Tibial artery (tissue), 4 donors: ENCODE measurements around the gene ENTPD7.
A peak's percentile ranks its signal among the peaks of the same experiment; 100 is the strongest.

Source experiments
- DNase-seq, 2 donors: peaks; one replicate each; pipeline ENCODE4 v3.0.0-alpha.2; 2019
- H3K27ac ChIP-seq, 2 donors: fragments of 200-600 bp; sonication (generic) in 1 of 2; 1 replicate in 1 of 2; 2 replicates in 1 of 2; pipeline ENCODE4 v1.5.1; 2018 to 2019; ENCODE audit warnings: mild to moderate bottlenecking in 1 of 2
- H3K27me3 ChIP-seq, 2 donors: fragments of 200-600 bp; sonication (generic) in 1 of 2; one replicate each; pipeline versions ENCODE4 v1.5.1 to v1.6.0; 2016 to 2019
- H3K36me3 ChIP-seq, 3 donors: fragments of 200-600 bp; sonication (generic) in 2 of 3; one replicate each; pipeline ENCODE4 v1.5.1; 2016 to 2019; ENCODE audit warnings: mild to moderate bottlenecking in 2 of 3
- H3K4me1 ChIP-seq, 4 donors: fragments of 200-600 bp; sonication (generic) in 2 of 4; 1 replicate in 3 of 4; 2 replicates in 1 of 4; pipeline ENCODE4 v1.5.1; 2016 to 2019
- H3K4me3 ChIP-seq, 2 donors: fragments of 200-600 bp; sonication (generic) in 1 of 2; 1 replicate in 1 of 2; 2 replicates in 1 of 2; pipeline ENCODE4 v1.5.1; 2018 to 2019; ENCODE audit warnings: mild to moderate bottlenecking in 2 of 2
- H3K9me3 ChIP-seq, 3 donors: fragments of 200-600 bp; sonication (generic) in 1 of 3; one replicate each; pipeline ENCODE4 v1.5.1; 2016 to 2019
- CTCF ChIP-seq, 2 experiments: fragments of 200-600 bp in 1 of 2; fragments of 450-650 bp in 1 of 2; IDR thresholded peaks; one replicate each; pipeline ENCODE4 v1.5.1; 2017 to 2019; ENCODE audit warnings: antibody characterized with exemption in 2 of 2, mild to moderate bottlenecking in 1 of 2, moderate library complexity in 1 of 2
- intact Hi-C: fragments of 100-400 bp; cut with DNase I; formaldehyde crosslinking; loops from one replicate; pipeline ENCODE4 v1.15.0; 2023; ENCODE audit warnings: low total_unique reads

ENTPD7 gene

GRCh38 chr10:99652800-99653390 lies 6.4 kb upstream of the ENTPD7 start:
- Histone ChIP-seq H3K27ac (no peak overlapping the region), H3K9me3 (no peaks in the 10 kb centered on the region), H3K4me1 (no peaks in the 10 kb centered on the region), H3K36me3 (no peaks in the 10 kb centered on the region), H3K4me3 (no peak overlapping the region), H3K27me3 (no peaks in the 10 kb centered on the region)
- intact Hi-C loops = no loop called here
- no peak for DNase-seq
- TF ChIP-seq CTCF (IDR thresholded peaks at IDR 0.05) = no peak

DNA sequence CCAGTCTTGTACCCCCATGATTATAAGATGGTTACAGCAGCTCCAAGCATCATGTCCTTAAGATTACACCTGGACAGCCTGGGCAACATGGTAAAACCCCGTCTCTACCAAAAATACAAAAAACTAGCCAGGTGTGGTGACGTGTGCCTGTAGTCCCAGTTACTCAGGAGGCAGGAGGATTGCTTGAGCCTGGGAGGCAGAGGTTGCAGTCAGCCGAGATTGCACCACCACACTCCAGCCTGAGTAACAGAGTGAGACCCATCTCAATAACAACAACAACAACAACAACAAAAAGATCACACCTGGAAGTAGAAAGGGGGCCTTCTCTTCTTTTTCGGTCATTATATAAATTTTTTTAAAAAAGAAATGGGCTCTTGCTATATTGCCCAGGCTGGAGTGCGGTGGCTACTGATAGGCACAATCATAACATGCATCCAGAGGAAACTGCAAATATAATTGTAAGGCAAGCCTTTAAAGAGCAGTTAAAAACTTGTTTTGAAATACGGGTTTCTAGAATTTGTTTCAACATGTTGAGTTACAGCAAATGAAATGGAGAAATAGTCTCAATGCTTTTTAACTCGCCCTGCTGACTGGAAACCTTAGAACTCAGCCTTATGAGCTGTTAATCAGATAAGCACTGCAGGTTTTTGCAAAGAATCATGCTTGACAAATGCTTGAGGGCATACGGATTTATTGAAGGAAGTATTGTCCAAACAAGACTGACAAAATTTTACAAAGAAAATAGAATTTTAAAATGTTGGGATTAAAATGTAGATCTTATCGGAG lies 4.7 kb upstream of the ENTPD7 start:
- intact Hi-C loops = no loop called here
- H3K4me1 ChIP-seq = peaks cover 0 to 10% (median 3%) of the 10 kb centered on the region in 4 donors
- no peak overlapping the region for H3K27ac ChIP-seq
- no peaks in the 10 kb centered on the region for H3K9me3 ChIP-seq
- H3K36me3 ChIP-seq = no peaks in the 10 kb centered on the region
- no peaks in the 10 kb centered on the region for H3K27me3 ChIP-seq
- H3K4me3 ChIP-seq = no peak overlapping the region
- DNase-seq = no peak
- TF ChIP-seq CTCF (IDR thresholded peaks at IDR 0.05) = no peak

DNA sequence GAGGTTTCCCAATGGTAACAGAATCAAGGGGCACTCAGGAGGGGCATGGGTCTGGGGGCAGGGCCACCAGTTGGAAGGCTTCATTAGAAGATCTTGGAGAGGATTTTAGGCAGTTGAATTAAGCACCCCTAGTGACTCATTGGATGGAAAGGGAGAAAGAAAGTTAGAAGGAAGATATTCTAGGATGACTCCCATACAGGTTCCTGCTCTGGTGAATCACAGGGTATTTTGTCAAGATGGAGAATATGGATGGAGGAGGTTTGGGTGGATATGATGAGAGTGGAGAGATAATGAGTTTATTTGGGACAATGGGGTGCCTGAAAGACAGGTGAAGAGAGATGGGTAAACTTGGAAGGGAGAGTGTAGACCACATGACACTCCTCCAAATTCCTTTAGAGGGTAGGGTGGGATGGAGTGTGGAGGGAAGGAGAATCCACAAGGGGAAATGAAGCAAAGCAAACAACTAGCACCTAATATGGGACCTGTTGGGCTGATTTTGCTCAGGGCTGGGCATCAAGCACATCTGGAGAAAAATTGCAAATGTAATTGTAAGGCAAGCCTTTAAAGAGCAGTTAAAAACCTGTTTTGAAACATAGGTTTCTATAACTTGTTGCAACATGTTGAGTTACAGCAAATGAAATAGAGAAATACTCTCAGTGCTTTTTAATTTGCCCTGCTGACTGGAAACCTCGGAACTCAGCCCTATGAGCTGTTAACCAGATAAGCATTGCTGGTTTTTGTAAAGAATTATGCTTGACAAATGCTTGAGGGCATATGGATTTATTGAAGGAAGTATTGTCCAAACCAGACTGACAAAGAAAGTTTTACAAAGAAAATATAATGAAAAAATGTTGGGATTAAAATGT lies 2.9 kb upstream of the ENTPD7 start:
- Histone ChIP-seq H3K9me3 (no peaks in the 10 kb centered on the region), H3K4me1 (peaks cover 0 to 23% (median 11%) of the 10 kb centered on the region in 4 donors), H3K36me3 (no peaks in the 10 kb centered on the region), H3K27ac (no peak overlapping the region), H3K27me3 (no peaks in the 10 kb centered on the region), H3K4me3 (no peak overlapping the region)
- no peak for TF ChIP-seq CTCF (IDR thresholded peaks at IDR 0.05)
- no peak for DNase-seq
- intact Hi-C loops = no loop called here

GRCh38 chr10:99658622-99659030 lies 683 bp upstream of the ENTPD7 start:
- H3K9me3 ChIP-seq = no peaks in the 10 kb centered on the region
- peaks cover 0 to 23% (median 12%) of the 10 kb centered on the region in 4 donors for H3K4me1 ChIP-seq
- H3K27ac ChIP-seq = no peak overlapping the region

More at GRCh38 chr10:99658622-99659030, 683 bp upstream of the ENTPD7 start:
- Histone ChIP-seq H3K27me3 (no peaks in the 10 kb centered on the region), H3K36me3 (no peaks in the 10 kb centered on the region), H3K4me3 (peak overlapping the region; percentile 79 to 85)
- intact Hi-C loops = no loop called here
- TF ChIP-seq CTCF (IDR thresholded peaks at IDR 0.05) = no peak
- peak in 1 of 2 donors; percentile 30 for DNase-seq
